ENCODE data around the gene PRKCE. TPM values are rescaled to one million over a fixed set of nuclear protein-coding genes. Genes with fewer than 3 reads are reported as not detected.

PRKCE gene
- total RNA-seq, 1 experiment from 2014 or later, result 1.3 TPM

- H4K20me1 ChIP-seq (ENCODE audit: control insufficient read depth, insufficient read depth, insufficient read length), result no peaks in the 10 kb centered on the region
- no peak overlapping the region for H3K27ac Mint-ChIP-seq
- peaks cover 3% of the 10 kb centered on the region for H3K27me3 Mint-ChIP-seq (ENCODE audit: low read depth)
Measured at GRCh38 chr2:45867349-45867748, 215.9 kb downstream of the PRKCE start.

More at GRCh38 chr2:45867349-45867748, 215.9 kb downstream of the PRKCE start:
- H2BK20ac ChIP-seq (ENCODE audit: low read depth, low read length, poor library complexity, severe bottlenecking), result no peak overlapping the region
- no peaks in the 10 kb centered on the region for H3K79me1 ChIP-seq (ENCODE audit: insufficient read depth, low read depth, low read length, poor library complexity, severe bottlenecking)
- no peaks in the 10 kb centered on the region for H3K4me1 ChIP-seq (ENCODE audit: insufficient read depth, low read length)
- no peak overlapping the region for H3K14ac ChIP-seq (ENCODE audit: insufficient read depth, low read length)
- DNase-seq, result no peak
- Mint-ChIP-seq H3K9me3 (no peaks in the 10 kb centered on the region; a peak in 1 of 5 replicates), H3K36me3 (ENCODE audit: insufficient read depth in 1 of 3, low read depth in 3 of 3) (no peaks in the 10 kb centered on the region), H3K4me1 (peaks cover 9 to 10% of the 10 kb centered on the region in 2 experiments), H3K4me3 (no peak overlapping the region)
- H3K4ac ChIP-seq (ENCODE audit: low read depth, low read length), result no peak overlapping the region
- no peak overlapping the region for H3K18ac ChIP-seq (ENCODE audit: insufficient read length, low read depth, low read length)
- H3K23ac ChIP-seq (ENCODE audit: insufficient read length, low read depth, low read length), result no peak overlapping the region
- no peak overlapping the region for H2BK12ac ChIP-seq (ENCODE audit: insufficient read length, low read depth, low read length)
- no peak overlapping the region for H3K27ac ChIP-seq (ENCODE audit: insufficient read length, low read depth, low read length)
- no peak overlapping the region for H2BK120ac ChIP-seq (ENCODE audit: low read depth, low read length, poor library complexity, severe bottlenecking)
- no peaks in the 10 kb centered on the region for H3K27me3 ChIP-seq (ENCODE audit: insufficient read depth, low read length)
- H2AK5ac ChIP-seq (ENCODE audit: insufficient read length, low read length), result no peak overlapping the region
- H2AFZ ChIP-seq (ENCODE audit: low read length), result no peak overlapping the region
- H3T11ph ChIP-seq (ENCODE audit: low read length), result no peak overlapping the region
- no peaks in the 10 kb centered on the region for H3K79me2 ChIP-seq (ENCODE audit: insufficient read depth, low read length)
- WGBS (ENCODE audit: extremely low coverage, insufficient read length, low lambda C conversion rate), result no CpG with 5 or more reads among the region's 3 CpGs
- no peak overlapping the region for H2BK15ac ChIP-seq (ENCODE audit: low read depth, low read length)
- H3K23me2 ChIP-seq (ENCODE audit: insufficient read length, low read depth, low read length, poor library complexity, severe bottlenecking), result no peaks in the 10 kb centered on the region
- H3K9me3 ChIP-seq (ENCODE audit: control insufficient read depth, low read depth, low read length), result no peaks in the 10 kb centered on the region
- no peak overlapping the region for H4K8ac ChIP-seq (replicated peaks; ENCODE audit: insufficient read length, low read depth, low read length)
- H4K5ac ChIP-seq (ENCODE audit: insufficient read length, low read depth, low read length), result no peak overlapping the region
- H3K56ac ChIP-seq (ENCODE audit: insufficient read length, low read depth, low read length), result no peak overlapping the region
- TF ChIP-seq, protein P1, sequence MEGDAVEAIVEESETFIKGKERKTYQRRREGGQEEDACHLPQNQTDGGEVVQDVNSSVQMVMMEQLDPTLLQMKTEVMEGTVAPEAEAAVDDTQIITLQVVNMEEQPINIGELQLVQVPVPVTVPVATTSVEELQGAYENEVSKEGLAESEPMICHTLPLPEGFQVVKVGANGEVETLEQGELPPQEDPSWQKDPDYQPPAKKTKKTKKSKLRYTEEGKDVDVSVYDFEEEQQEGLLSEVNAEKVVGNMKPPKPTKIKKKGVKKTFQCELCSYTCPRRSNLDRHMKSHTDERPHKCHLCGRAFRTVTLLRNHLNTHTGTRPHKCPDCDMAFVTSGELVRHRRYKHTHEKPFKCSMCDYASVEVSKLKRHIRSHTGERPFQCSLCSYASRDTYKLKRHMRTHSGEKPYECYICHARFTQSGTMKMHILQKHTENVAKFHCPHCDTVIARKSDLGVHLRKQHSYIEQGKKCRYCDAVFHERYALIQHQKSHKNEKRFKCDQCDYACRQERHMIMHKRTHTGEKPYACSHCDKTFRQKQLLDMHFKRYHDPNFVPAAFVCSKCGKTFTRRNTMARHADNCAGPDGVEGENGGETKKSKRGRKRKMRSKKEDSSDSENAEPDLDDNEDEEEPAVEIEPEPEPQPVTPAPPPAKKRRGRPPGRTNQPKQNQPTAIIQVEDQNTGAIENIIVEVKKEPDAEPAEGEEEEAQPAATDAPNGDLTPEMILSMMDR (conservative IDR thresholded peaks at IDR 0.05), result no peak
- no peak overlapping the region for H3K9ac ChIP-seq (ENCODE audit: extremely low read depth, insufficient read length, low read length)
- no peak overlapping the region for H4K91ac ChIP-seq (ENCODE audit: insufficient read length, low read depth, low read length)
- H3K4me2 ChIP-seq (ENCODE audit: insufficient read depth, insufficient read length, low read length), result no peak overlapping the region
- H2BK5ac ChIP-seq (ENCODE audit: insufficient read length, low read length), result no peak overlapping the region
